GM21515 (cell line): ENCODE data around the gene GRN.
"Not testable (repeated sequence)": the region's sequence is repeated elsewhere in the genome, so short reads cannot be mapped to it uniquely, and the experiment has no call there.

Experiments
- ATAC-seq: cut with Tn5 transposase; IDR thresholded peaks from one replicate; pipeline ENCODE4 v1.9.1; 2021; ENCODE audit not compliant: unreplicated experiment

Gene GRN

DNA sequence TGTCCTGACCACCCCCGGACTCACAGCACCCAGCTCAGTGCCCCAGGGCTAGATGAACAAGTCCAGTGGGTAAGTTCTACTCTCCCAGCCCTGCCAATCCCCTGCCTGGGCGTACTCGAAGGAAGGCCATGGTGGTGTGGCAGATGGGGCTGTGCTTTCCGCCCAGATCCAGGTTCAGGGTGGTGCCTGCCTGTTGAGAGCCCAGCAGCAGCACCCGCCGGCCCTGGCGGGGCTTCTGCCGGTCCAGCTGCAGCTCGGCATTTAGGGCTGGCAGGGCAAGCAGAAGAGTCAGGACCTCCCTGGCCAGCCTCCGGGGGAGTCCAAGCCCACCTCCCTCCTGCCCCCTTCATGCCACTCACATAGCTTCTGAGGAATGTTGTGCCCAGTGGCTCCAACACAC, 34.8 kb downstream of the GRN start:
- no peak for ATAC-seq

DNA sequence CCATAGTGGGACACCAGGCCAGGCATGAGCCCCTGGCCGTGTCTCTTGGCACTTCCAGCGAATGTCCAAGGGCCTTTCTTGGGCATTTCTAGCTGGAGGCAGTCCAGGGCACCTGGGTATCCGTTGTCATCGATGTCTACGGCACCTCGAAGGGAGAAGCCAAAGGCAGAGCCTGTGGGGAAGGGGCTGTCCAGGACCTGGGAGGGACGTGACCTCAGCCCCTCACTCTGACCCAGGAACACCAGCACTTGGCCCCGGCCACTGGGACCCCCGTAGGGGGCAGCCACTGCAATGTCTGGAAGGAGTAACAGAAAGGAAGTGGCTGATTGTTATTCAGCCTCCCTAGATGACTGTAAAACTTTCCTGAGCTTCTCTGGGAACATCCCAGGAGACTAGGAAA, 35.7 kb downstream of the GRN start:
- no peak for ATAC-seq

DNA sequence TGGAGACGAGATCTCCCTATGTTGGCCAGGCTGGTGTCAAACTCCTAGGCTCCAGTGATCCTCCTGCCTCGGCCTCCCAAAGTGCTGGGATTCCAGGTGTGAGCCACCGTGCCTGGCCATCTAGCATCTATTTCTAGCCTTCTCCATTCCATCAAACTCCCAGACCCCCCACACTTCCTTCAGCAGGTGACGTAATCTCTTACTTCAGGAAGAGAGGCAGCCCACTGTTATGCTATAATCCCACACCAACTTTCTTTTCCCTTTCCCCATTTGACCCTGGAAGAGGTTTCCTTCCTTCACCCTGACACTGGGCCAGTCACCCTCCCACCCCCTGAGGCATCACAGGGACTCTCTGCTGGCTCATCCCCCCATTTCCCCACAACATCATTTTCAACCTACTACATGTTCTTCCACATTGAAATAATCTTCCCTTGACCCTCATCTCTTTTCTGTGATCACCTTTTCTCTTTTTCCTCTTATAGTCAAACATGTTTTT, 36.8 kb downstream of the GRN start:
- ATAC-seq: no peak

DNA sequence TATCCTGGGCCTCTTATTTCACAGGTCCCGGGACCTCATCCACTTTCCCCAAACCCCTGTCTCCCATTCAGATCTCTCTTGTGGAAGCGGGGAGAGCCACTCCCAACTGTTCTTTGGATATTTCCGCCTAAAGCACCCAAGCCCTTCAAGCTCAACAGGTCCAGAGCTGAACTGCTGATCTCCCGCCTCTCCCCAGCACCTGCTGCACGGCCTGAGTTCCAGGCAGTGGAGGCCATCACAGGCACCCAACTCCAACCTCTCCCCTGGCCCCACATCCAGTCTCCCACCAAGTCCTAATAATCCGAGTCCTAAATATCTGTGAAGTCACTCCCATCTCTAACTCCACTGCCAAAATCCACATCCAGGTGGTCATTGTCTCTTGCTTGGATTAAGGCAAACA, 37.8 kb downstream of the GRN start:
- no peak for ATAC-seq

DNA sequence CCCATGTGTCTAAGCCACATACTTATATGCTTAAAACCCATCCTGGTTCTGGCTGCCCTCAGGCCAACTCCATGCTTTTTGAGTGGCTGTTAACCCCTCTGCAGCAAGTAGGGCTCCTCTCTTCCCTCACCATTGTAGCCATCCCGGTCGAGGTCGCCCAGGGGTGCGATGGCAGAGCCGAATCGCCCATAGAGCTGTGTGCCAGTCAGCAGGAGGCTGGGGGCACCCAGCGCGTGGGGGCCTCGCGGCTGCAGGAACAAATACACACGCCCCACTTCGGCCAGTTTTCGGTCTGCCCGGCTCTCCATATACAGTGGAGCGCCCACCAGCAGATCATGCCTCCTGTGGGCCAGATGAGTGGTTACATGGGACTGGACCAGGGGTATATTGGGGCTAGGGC, 38.3 kb downstream of the GRN start:
- ATAC-seq: no peak

DNA sequence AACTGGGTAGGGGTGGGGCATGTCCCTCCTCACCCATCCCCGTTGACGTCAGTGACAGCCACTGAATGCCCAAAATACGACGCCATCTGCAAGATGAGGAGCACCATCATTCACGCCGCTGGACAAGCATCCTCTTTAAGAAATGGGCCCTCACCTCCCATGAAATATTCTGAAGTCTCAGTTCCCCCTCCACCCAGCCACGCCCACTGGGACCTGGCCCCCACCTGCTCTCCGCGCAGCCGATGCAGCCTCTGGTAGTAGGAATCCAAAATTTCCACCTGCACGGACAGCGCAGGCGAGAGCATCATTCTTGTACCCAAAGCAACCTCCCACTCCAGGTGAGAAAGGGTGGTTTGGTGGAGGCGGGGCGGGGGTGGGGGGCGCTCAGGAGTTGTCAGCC, 38.8 kb downstream of the GRN start:
- no peak for ATAC-seq

DNA sequence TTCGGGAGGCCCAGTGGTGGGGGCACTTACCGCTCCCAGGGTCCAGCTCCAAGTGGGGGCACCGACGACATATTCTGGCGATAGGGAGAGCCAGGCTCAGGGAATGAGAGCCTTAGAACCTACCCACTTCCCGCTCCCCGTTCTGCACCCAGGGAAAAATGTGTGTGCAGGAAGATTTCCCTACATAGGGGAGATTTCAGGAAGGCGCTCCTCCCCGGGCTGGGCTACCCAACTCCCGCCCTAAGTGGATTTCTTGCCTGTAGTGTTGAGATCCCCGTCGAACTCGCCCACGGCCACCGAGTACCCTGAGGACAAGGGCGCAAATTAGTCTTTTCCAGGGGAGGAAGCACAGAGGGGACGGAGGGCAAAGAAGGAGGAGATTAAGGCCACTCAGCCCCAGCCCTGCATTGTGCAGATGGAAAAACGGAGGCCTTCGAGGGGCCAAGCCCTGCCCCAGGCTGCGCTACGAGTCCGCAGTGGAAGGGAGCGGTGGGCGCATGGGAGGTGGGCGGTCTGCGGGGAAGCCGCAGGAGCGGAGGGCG, 39.2 kb downstream of the GRN start:
- ATAC-seq: no peak

DNA sequence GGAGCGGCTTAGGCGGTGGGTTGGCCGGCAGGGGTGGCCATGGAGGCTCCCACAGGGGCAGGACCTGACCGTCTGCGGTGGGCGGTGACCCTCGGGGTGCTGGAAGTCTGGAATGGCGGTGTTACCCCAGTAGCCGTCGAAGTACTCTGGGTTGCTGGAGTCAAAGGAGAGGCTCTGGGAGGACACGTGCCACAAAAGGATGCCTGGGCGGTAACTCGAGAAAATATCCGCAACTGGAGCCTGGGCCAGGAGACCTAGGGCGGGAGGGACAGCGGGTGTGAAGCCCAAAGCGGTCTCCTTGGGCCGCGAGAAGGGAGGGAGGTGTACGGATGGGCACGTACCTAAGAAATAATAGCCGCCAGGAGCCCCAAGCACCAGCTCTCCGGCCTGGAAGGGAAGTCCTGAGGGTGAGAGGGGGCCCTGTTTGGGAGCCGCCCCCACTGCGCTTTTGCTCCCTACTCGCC, 39.8 kb downstream of the GRN start:
- ATAC-seq: no peak

DNA sequence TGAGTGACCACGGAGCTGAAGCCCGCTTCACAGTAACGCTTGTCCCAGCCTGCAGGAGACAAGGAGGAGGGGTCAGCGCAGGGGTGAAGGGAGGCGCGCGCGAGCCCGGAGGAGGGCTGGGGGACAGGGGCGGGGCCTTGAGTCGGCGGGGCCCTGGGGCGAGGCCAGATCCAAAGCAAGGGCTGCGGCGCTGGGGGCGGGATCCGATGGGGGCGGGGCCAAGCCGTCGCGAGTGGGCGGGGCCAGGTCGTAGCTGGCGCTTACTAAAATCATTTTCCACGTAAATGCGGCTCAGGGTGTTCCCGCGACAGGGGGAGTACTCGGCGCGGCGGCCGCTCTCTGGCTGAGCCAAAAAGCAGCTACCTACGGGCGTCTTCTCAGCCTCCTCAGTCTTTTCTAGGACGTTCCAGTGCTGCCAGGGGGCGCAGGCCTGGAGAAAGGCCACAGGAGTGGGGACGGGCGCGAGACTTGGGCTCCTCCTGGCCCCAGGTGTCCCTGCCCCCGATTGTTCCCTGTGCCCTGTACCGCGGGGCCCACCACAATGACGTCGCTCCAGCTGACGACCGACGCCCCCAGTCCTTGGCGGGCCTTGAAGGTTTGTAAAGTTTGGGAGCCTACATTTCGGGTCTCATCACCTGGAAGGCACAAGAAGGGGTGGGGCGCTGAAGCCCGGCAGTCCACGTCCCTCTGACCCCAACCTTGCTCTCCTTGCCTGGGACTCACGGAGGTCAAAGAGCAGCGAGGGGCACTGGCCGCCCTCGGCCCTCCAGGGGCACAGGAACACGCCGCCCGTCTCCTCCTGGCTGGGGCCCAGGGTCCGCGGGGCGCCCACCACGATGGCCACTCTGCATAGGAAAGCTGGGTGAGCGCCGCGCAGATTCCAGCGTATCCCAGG, 40.4 kb downstream of the GRN start:
- ATAC-seq: no peak

DNA sequence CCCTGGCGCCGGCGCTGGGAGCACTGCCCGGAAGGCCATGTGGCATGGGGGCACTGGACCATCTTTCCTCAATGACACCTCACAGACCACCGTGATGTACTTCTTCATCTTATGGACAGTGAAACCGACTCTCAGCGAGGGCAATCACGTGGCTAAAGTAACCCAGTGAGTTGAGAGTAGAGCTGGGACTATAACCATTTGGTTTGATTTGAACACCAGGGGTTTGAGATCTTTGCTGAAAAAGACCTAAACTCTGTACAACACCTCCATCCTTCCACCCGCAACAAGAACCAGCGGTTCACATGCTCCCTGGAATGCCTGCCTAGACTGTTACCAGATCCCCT, 41.1 kb downstream of the GRN start:
- no peak for ATAC-seq

DNA sequence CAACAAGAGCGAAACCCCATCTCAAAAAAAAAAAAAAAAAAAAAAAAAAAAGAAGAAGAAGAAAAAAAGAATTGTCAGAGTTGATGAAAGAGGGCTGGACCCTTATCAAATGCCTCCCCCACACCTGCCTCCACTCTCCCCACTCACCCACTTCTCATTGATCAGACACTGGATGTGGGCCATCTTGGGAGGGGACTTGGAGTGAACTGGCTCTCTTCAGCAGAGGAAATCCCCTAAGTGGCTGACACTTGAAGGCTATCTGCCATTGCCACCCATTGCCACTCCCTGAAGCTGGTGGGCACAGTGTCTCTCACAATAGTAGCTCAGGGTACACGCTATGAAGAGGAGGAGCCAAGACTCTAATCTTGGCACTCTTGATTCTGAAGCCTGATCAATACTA, 42.7 kb downstream of the GRN start:
- no peak for ATAC-seq

DNA sequence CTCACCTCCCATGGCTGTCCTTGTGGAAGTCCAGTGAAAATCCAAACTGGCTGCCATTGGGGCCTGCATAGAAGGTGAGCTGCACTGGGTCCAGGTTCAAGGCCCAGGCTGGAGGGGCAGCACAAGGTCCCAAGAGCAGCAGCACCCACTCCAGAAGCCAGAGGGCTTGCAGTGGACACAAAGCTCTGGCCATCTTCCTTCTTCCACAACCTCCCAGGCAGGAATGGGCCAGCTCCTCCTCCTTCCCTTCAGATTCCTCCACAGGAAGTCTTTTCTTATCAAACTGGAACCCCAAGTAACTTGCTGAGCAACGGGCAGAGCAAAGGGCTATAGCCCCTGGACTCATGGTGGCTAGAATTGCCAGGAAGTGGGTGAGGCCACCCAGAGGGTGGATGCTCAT, 44.2 kb downstream of the GRN start, which contains the start of gene ITGA2B:
ITGA2B (minus strand) TSS at position 369 of the 400 bp plus-strand sequence; CDS start at position 193, 176 bp downstream.
- ATAC-seq: no peak

DNA sequence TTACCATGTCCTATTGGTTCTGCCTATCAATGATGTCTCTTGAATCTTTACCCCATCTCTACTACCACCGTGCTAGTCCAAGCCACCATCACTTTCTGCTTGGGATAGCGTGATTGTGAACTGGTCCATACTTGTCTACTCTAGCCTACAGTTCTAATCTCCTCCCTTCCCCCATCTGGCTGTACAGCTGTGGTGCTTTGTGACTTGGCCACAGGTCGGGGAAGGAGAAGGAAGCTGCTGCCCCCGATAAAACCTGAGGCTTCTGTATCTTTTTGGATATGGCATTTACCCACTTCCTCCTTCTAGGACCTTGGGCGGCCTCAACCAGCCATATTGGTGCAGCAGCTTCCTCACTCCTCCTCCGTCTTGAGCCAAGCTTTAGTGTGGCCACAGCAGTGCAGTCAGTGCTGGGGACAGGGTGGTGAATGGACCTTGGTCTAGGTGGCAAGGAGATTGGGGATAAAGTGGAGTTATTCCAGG, 44.7 kb downstream of the GRN start:
- ATAC-seq: no peak

DNA sequence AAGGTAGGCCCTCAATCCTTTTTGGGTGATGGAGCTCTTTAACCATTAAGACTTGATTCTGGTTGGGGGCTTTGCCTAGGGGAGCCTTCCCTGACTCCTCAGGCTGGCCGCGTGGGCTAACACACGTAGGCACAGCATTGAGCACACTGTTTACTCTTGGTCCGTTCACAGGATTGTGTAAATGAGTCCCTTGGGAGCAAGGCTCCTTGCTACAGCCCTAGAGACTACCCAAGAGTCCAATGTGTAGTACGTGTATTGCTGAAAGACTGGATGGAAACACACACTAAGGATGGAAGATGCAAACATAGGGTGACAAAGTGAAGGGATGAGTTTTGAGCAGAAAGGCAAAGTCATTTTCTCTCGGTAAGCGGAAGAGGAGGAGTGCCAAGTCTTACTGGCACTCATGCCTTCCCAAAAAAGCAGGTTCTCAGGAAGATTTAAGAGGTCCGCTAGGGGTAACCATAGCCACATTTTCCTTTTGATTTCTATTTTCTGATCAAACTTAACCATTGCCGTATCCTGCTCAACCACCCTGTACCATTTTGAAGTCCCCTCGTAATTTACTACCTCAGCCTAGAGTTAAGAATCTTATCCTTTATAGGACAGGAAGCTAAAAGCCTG, 45.3 kb downstream of the GRN start:
- ATAC-seq: no peak

DNA sequence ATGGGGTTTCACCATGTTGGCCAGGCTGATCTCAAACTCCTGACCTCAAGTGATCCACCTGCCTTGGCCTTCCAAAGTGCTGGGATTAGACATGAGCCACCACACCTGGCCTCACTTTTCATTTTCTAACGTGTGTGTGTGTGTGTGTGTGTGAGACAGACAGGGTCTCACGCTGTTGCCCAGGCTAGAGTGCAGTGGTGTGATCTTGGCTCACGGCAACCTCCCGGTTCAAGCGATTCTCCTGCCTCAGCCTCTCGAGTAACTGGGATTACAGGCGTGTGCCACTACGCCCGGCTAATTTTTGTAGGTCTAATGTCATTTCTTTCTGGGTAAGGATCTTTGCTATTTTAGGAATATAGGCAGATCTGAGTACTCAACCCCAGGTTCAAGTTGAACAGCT, 49.0 kb downstream of the GRN start:
- ATAC-seq: not testable (repeated sequence)

DNA sequence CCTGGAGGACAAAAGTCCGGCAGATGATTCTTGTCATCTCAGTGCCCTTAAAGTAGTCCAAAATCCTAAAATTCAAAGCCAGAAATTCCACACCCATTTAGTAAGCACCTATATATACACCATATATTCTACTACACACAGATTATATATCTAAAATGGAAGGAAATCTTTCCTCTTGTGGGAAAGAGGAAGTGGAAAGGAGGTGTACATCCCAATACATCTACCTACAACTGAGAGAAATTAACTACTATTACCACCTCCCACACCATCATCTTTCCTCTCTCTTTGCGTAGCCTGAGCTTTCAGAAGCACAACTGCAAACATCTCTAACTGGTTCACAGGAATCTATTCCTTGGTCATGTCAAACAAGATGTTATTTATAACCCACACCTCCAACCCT, 49.7 kb downstream of the GRN start:
- no peak for ATAC-seq

DNA sequence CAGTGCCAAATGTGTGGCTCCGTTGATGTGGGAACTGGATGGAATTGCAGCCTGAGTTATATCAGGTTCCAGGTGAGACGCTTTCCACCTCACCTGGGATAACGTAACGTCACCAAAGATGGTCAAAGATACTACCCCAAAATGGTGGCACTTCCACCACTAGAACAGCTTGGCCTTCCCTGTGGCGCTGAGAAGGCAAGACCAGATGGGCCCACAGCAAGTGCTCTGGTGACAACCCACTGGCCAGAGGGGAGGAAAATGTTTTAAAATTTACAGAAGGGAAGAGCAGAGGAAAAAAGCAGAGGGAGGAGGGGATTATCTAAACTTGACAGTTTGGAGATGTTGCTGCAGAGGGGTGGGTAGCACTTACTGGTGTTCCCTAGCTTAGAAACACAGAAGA, 51.8 kb downstream of the GRN start:
- ATAC-seq: no peak

DNA sequence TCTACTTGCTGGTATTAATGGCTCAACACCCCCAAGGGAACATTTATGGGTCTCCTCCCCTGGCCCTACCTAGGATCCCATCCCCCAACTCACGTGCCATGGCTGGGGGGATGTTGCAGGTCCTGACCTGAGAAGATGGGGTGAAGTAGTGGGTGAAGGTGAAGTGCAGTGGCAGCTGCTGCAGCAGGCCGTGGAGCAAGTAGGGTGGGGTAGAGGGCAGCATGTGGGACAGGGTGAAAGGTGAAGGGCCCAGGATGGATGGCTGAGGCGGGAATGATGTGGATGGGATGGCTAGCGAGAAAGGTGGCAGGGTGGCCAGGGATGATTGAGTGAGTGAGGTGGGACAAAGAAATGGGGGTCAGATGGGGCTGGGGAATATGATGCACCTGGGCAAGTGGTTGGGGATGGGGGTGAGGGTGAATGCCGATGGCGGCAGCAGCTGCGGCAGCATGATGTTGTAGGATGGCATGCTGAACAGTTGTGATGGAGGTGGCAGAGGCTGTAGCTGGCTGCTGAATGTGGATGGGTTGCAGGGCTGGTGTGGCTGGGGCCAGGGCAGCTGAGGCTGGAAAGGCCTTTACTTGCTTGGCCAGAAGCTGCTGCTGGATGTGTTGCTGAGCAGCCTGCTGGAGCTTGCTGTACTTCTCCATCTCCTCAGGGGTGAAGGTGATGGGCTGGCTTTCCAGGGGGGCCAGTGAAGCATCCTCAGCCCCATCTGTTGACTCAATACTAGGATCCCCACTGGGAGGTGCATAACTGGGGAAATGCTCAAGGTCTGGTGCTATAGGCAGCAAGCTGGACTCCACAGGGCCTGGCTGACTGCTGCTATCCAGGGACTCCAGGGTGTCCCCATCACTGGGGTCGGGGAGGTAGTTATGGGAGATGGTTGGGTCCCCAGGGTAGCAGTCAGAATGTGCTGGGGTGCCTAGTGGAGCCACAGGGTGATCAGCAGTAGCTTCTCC, 52.7 kb downstream of the GRN start:
- ATAC-seq: no peak

DNA sequence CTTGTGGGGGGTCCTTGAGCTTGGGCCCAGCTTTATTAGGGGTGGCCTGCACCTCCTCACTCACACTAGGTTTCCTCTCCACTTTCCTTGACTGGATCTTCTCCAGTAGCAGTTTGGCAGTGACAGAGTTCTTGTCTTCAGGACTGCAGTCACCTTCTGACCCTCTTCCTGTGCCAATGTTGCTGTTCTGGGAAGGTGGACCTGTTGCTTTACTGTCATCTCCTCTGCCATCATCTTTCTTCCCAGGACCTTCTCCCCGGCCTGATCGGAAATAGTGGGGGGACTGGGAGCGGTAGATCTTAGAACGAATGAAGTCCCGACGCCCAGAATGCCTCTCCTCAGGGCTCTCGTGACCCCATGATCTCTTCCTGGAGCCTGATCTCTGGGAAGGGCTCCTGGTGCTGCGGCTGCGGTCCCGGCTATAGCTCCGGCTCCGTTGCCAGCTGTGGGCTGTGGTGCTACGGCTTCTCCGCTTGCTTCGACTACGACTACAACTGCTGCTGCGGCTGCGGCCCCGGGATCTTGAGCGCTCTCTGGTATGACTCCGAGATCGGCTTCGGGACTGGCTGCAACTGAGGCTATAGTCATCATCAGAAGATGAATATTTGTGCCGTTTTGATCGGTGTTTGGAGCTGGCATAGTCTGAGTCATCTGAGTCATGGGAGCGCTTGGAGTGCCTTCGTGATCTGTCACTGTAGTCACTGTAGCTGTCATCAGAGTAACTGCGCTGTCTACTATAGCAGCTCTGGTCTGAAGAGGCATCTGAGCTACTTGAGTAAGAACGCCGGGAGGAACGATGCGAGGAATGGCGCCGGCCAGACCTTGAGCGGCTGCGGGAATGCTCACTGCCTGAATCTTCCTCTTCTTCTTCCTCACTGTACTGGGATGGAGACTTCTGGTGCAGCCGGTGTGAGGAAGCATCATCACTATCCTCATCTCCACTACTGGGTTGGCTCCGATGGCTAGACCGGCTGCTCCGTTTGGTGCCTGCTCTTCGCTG, 53.9 kb downstream of the GRN start:
- no peak for ATAC-seq
